GM19397 (cell line): ENCODE measurements around the gene ACVR1.
"Not testable (repeated sequence)": the region's sequence is repeated elsewhere in the genome, so short reads cannot be mapped to it uniquely, and the experiment has no call there.

Experiments used
- ATAC-seq: cut with Tn5 transposase; IDR thresholded peaks from one replicate; pipeline ENCODE4 v1.9.1; 2021; ENCODE audit warnings: mild to moderate bottlenecking, moderate library complexity; ENCODE audit not compliant: unreplicated experiment

The ACVR1 gene

GRCh38 chr2:157732596-157732995 lies 143.5 kb downstream of the ACVR1 start:
- ATAC-seq: no peak

- no peak for ATAC-seq
Observed at GRCh38 chr2:157727693-157728092, 148.4 kb downstream of the ACVR1 start.

GRCh38 chr2:157726946-157727345 lies 149.2 kb downstream of the ACVR1 start:
- ATAC-seq: no peak

GRCh38 chr2:157725846-157726245 lies 150.3 kb downstream of the ACVR1 start:
- no peak for ATAC-seq

- no peak for ATAC-seq
Observed at GRCh38 chr2:157722580-157723234, 153.4 kb downstream of the ACVR1 start.

GRCh38 chr2:157720504-157720903 lies 155.6 kb downstream of the ACVR1 start:
- ATAC-seq: no peak

GRCh38 chr2:157704653-157705052 lies 171.5 kb downstream of the ACVR1 start:
- not testable (repeated sequence) for ATAC-seq

GRCh38 chr2:157704148-157704547 lies 172.0 kb downstream of the ACVR1 start:
- ATAC-seq: not testable (repeated sequence)

GRCh38 chr2:157699806-157700205 lies 176.3 kb downstream of the ACVR1 start:
- no peak for ATAC-seq

GRCh38 chr2:157699009-157699408 lies 177.1 kb downstream of the ACVR1 start:
- no peak for ATAC-seq

- no peak for ATAC-seq
Observed at GRCh38 chr2:157698430-157698829, 177.7 kb downstream of the ACVR1 start.

- ATAC-seq: no peak
Observed at GRCh38 chr2:157696036-157696435, 180.1 kb downstream of the ACVR1 start.

GRCh38 chr2:157692768-157693167 lies 183.4 kb downstream of the ACVR1 start:
- no peak for ATAC-seq

- no peak for ATAC-seq
Observed at GRCh38 chr2:157691695-157692094, 184.4 kb downstream of the ACVR1 start.

- no peak for ATAC-seq
Observed at GRCh38 chr2:157691131-157691530, 185.0 kb downstream of the ACVR1 start.
